NCI-H187 treated with DMSO at 0.1 percent for 48 hours (cell line): ENCODE measurements around the gene ADO.

Experiments used
- DNase-seq: peaks from one replicate; lab custom pipeline; 2025; lab: John Stamatoyannopoulos, UW

The ADO gene

DNA sequence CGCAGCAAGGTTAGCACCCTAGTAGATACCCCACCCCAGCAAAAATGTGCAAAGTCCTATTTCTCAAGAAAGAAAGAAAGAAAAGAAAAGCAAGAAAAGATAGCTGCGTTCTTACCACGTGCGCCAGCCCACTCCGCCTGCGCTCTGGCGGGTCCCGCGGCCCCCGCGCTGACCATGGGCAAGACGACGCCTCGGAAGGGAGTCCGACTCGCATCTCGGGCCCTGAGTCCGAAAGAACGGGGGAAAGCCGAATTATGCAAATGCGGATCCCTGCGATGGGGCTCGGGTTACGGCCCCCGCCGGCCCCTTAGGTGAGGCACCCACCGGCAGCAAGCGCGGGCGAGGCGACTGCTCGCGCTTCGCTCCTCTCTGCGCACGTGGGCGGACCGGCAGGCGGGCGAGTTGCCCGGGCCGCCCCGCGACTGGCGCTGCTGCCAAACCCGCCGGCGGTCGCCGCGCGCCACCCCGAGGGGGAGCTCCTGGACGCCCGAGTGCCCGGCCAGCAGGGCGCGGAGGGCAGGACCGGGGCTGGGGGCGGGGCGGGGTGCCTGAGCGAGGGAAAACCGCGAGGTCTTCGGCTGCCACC, 14.0 kb downstream of the ADO start:
- DNase-seq: no peak

DNA sequence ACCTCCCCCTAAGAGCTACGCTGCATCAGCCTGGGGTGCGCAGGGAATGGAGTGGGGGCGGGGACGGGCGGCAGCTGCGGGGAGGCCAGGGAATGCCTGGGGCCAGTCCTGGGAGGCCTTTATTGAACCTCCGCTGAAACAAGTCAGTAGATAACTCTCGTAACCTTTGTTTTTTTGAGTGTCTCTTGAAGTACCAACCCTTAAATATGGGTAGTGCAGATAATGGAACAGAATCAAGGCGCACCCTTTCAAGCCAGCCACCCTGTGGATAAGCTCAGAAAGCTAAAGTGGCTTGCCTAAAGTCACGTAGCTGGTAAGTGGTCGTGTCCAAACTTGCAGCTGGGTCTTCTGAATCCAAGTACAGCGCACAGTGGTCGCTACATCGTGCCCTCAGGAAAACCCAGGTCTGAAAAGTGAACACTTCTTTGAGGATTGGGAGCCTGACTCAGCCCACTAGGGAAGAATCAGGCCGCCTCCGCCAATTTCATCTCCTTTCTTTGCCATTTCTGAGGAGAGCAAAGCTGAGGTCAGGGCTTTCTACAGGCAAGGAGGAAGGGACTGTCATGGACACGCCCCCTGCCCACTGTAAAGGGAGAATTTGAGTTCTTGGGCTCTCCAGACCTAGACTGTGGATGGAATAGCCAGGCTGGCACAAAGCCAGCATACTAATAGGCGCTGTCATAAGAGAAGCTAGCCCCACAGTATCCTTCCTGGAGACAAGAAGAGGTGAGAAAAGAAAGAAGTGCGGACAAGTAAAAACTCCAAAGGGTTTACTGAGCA, 14.8 kb downstream of the ADO start:
- DNase-seq: no peak

DNA sequence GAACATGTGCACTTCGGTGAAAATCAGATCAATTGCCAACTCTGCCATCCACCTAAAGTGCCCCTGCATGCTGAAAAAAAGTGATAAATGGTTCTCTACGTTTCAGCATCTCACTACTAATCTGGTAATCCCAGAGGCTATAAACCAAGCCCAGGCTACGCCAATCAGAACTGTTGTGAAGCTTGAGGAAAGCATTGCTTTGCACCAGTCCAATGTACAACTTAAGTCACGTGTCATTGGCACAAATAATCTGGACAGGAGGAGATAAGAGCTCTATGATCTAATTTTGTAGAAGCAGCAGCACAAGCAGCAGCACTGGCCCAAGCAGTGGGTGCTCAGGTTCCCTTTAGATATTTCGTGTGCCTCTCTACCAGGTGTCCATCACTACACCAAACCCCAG, 16.1 kb downstream of the ADO start:
- no peak for DNase-seq

DNA sequence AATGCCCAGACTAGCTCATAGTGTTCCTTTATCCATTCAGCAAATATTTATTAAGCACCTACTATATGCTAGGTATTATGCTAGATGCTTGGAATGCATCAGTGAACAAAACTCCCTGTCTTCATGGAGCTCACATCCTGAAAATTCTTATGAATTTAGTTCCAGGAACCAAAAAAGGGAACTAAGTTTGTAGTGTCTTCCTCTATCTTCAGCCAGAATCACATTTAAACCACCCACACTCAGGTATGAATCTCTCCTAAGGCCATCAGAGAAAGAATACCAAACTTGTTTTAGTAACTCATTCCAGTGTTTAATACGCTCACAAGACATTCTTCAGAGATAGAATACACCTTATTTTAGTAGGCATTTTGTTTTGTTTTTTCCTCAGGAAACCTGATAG, 21.8 kb downstream of the ADO start:
- DNase-seq: no peak

DNA sequence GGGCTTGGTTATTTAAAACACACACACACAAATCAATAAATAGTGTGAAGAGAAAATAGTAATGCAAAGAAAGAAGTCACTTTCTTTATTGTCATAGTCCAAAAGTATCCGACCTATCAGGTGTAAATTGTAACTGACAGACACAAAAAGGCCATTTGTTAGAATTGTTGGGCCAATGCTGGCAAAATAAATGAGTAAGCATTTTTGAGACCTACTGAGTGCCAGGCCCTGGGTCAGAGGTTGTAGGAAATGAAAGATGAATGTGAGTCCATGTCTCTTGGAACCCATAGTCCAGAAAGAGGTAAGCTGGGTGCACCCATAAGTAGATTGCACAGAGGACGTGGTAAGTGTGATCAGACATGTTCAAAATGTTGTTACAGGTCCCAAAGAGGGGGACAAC, 25.1 kb downstream of the ADO start:
- no peak for DNase-seq

DNA sequence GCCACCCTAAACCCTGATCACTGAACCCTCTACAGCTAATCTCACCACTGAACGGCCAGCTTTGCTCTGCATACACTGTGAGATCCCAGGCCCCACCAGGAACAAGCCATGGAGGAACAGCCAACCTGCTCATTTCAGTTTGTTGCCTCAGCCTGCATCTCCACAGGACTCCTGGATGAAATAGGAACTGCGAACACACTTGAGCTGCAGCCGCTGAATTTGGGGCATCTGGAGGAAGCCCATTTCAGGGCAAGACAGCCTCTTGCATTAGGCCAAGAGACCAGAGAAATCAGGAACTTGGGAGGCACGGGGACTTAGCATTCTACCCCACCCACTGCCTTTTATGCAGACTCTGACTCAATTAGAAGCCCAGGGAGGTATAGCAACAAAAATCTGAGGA, 26.2 kb downstream of the ADO start:
- DNase-seq: no peak

DNA sequence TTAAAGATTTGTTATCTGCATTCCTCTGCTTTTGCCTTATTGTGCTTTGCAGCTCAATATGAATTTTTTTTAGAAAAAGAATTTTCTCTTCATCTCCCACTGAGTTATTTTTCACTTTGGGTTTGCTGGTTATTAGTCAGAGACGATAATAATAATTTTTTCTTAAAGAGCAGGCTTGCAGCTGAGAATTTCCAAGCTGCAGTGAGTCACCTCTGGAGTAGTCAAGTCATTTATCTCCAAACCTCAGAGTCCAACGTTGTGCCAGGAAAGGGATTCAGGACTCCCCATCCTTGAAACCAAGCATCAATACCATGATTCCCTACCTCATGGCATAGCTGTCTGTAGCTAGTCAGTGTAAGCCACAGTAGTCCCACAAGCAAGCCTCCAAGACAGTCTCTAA, 26.8 kb downstream of the ADO start:
- DNase-seq: no peak

DNA sequence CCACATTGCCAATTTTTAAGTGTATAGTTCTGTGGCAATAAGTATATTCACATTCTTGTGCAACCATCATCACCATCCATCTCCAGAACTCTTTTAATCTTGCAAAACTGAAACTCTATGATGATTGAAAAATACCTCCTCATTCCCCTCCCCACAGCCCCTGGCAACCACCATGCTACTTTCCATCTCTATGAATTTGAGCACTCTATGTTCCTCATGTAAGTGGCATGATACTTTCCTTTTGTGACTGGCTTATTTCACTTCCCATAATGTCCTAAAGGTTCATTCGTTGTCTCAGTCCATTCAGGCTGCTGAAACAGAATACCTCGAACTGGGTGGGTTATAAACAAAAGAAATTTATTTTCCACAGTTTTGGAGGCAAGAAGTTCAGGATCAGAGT, 35.1 kb downstream of the ADO start:
- DNase-seq: no peak

DNA sequence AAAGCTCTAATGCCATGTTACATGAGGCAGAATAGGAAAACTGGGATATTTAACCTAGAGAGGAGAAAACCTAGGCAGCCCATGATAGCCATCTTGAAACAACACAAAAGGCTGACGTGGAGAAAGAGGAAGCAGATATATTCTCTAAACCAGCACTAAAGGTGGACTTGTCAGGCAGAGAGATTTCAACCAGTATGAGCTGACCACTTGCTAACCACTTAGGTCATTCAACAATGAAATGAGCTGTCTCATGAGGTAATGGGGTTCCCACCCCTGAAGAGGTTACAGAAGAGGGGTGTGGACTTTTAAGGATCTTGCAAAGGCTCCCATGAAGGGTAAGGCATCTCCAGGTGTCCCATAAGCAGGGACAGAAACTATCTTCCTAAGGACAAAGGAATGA, 38.5 kb downstream of the ADO start:
- no peak for DNase-seq

DNA sequence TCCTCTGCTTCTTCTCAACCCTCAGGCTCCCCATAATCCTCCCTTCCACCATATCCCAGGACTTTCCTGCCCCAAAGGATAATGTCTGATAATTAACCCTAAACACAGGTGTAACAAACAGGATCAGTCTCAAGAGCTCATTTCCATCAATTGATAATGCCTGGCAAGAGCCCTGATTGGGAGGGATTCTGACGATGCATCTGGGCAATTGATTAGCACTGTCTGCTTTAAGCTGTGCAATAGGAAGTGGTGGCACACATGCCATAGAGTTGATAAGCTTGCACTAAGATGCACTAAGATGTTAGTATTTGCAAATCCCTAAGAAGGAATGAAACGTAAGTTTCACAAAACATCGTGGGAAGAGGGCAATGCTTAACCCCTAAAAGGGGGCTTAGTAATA, 39.1 kb downstream of the ADO start:
- no peak for DNase-seq

DNA sequence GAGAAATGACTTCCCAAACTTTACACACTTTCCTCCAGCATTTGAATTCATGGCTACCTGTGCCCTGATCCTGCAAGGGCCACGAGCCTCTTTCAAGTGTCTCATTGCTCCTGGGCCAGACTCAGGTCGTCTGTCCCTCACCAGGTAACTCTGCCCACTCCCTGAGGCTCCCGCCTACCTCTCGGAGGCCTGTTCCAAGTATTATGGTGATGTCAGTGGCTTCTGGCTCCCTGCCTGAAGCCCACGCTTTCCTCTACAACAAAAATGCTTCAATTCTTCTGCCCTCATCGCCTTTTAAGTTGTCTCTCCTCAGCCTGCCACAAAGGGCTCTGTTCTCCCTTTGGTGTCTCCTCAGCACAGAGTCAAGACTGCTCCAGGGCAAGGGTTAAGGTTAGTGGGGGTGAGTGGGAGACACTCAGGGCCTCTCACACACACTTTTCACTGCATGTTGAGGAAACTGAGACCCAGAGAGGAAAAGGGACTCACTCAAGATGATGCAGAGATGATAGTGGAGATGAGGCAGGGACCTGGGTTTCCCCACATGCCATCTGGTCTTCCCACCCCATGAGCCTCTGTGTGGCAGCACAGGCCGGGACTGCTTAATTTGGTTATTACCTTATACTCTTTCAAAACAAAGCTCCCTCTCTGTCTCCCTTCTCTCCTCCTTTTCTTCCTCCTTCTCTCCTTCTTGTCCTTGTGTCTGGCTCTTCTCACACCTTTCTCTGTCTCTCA, 39.9 kb downstream of the ADO start:
- DNase-seq: no peak

DNA sequence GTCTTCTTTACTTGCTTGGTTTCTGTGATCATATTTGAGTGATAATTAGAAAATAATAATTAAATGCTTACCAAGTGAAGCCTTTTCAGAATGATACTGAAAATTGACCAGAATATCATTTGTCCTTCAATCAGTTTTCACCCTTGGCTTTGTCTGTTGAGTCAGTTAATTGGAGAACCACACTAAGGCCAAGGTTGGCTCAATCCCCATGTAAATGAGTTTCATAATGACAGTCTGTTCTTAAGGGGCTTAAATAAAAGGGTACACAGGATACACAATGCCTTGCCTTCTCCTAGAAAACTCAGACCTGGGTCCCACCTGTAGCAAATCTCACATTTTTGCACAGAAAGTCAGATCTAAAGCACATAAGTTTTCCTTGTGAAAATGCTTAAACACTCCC, 42.9 kb downstream of the ADO start:
- no peak for DNase-seq

DNA sequence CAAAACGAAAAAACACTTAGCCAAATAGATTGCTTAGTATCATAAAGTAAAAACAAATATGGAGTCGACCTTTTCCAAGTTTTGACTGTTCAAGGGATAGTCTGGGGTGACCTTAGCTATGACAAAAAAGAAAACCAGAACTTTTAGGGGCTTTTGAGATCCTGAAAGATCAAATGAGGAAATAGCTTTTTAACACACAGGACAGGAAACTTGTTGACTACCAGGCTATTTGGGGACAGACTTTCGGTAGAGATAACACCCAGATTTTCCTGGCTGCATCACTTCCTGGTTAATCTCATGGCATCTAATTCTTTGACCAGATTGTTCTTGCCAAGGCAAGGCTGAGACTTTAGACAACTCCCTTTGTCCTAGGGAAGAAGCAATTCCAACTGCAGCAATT, 46.1 kb downstream of the ADO start:
- DNase-seq: no peak

DNA sequence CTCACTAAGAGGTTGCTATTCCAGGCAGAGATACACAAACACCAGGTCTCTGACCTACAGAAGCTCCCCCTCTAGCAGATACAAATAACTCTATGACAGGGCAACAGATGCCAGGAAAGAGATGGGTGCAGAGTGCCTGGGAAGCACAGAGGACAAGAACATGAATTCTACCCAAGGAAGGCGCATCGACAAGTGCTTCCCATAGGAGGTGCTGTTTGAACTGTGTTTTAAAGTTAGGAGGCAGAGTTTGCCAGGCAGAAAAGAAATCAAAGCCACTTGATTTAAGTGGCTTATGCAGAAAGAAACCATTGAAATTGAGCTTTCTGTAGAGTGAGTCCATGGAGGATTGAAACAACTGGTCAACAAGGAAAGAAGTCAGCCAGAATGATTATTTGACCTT, 46.9 kb downstream of the ADO start:
- DNase-seq: no peak

DNA sequence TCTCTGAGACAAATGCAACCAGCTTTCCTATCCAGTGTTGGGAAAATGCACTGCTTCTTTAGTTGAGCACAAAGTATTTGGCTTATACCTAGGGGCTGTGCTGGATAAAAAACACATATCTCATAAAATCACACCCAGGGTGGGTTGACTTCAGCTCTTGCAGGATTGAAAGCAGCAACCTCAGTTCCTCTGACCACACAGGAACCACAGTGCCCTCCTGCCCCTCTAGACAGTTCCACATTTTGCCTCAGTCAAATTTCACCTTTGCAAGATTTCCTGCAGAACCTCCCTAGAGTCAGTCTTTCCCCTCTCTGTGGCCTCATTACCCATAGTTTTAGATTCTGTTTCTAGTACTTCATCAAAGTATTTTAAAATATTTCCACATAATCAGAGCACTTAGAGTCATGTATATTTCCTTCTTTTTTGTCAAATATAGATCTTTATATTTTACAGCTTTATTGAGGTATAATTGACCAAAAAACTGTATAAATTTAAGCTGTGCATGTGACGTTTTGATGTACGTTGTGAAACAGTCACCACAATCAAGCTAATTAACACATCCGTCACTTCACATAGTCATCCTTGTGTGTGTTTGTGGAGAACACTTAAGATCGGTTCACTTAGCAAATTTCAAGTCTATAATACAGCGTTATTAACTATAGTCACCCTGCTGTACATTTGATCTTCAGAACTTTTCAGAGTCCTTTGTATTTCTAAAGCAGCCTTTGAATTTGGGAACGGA, 48.6 kb downstream of the ADO start:
- no peak for DNase-seq

DNA sequence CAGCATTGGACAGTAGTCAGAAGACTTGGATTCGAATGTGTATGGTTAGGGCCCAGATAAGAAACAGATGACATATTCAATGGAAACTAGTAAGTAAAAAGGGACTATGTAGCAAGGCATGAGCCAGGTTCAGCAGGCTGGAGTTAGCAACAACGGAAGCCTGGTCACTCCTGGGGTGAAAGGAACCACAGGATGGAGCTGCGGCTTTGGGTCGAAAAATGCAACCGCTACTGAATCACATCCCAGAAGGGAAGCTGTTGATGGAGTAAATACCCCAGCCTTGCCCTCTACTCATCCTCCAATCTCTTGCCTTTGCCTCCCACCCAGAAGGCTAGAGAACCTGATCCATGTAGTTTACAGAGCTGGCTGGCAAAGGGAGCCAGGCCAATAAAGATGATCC, 49.2 kb downstream of the ADO start:
- DNase-seq: no peak

DNA sequence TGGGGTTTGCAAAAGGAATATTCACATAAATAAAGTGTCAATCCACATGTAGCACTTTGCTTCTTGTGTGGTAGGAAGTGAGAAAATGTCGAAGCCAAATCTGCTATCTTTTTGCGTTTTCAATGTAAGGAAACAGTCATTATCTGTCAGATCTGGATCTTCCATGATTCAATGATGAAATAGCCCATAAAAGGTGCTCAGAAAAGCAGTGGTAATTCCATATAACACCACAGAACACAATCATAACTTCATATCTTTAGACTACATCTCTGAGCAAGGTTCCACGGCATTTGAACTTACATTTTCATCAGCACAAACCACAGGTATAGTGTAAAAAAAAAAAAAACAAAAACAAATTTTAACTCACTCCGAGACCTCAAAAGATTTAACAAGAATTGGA, 51.5 kb downstream of the ADO start:
- no peak for DNase-seq
